CD4-positive, alpha-beta T cell treated with Interleukin-2 at 100 ng/mL for 4 hours (primary cell): ENCODE results near the gene LGALS7.
"Not testable (repeated sequence)": the region's sequence is repeated elsewhere in the genome, so short reads cannot be mapped to it uniquely, and the experiment has no call there.

Experiments
- DNase-seq: peaks from one replicate; pipeline ENCODE4 v3.0.0-alpha.2; 2020; ENCODE audit warnings: low spot score

Gene LGALS7

DNA sequence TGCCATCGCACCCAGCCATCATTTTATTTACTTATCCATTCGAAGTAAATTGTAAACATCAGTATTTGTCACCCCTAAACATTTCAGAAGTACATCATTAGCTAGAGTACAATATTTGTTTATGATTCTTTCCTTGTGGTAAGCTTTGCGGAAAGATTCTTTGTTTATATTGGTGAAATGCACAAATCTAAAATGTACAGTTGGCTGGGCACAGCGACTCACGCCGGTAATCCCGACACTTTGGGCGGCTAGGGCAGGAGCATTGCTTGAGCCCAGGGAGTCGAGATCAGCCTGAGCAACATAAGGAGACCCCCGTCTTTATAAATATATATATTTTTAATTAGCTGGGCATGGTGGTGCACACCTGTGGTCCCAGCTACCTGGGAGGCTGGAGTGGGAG is 25.8 kb upstream of the LGALS7 start:
- DNase-seq: no peak

DNA sequence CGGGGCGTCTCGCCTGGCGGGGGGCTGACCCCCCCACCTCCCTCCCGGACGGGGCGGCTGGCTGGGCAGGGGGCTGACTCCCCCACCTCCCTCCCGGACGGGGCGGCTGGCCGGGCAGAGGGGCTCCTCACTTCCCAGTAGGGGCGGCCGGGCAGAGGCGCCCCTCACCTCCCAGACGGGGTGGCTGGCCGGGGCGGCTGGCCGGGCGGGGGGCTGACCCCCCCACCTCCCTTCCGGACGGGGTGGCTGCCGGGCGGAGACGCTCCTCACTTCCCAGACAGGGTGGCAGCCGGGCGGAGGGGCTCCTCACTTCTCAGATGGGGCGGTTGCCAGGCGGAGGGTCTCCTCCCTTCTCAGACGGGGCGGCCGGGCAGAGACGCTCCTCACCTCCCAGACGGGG is 24.5 kb upstream of the LGALS7 start:
- not testable (repeated sequence) for DNase-seq

DNA sequence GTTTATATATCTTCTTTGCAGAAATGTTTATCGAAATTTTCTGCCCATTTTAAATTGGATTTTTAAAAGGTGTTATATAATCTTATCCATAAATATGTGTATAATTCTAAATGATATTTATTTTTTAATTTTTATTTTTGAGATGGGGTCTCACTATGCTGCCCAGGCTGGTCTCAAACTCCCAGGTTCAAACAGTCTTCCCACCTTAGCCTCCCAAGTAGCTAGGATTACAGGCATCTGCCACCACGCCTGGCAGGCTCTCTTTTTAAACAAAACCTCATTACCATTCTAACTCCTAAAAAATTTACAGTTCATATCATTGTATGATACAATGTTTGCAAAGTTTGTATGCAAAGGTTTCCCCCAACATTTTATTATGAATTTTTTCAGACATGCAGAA is 22.8 kb upstream of the LGALS7 start:
- no peak for DNase-seq

DNA sequence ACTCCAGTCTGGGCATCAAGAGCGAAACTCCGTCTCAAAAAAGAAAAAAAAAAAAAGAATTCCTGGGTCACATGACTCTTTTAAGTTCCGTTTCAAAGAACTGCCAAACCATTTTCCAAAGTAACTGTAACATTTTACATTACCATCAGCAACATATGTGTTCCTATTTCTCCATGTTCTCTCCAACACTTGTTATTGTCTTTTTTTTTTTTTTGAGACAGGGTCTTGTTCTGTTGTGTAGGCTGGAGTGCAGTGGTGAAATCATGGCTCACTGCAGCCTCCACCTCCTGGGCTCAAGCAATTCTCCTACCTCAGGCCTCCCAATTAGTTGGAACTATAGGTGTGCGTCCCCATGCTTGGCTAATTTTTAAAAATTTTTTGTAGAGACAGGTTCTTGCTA is 22.2 kb upstream of the LGALS7 start:
- no peak for DNase-seq

DNA sequence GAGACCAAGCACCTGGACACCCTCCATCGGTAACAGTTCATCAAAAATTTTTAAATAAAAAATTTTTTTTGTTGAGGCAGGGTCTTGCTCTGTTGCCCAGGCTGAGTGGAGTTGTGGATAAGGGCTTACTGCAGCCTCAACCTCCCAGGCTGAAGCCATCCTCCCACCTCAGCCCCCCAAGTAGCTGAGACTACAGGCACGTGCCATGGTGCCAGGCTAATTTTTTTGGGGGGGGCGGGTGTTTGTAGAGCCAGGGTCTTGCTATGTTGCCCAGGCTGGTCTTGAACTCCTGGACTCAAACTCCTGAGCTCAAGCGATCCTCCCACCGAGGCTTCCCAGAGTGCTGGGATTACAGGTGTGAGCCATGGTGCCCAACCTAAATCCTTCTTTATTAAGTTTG is 20.4 kb upstream of the LGALS7 start:
- DNase-seq: no peak

DNA sequence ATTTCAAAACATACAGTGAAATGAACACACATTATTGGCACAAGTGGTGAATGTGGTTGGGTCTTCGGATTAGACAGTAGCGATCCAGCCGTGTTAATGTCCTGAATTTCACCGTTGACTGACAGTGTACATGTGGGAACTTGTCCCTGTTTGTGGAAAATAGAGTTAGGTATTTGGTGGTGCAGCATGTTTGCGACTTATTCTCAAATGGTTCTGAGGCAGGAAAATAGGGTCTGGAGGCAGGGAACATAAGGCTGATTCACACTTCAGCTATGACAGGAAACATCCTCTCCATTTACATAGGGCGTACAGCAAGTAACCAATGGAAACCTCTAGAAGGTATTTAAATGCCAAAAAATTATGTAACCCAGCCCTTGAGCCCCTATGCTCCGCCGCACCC is 19.9 kb upstream of the LGALS7 start:
- no peak for DNase-seq

DNA sequence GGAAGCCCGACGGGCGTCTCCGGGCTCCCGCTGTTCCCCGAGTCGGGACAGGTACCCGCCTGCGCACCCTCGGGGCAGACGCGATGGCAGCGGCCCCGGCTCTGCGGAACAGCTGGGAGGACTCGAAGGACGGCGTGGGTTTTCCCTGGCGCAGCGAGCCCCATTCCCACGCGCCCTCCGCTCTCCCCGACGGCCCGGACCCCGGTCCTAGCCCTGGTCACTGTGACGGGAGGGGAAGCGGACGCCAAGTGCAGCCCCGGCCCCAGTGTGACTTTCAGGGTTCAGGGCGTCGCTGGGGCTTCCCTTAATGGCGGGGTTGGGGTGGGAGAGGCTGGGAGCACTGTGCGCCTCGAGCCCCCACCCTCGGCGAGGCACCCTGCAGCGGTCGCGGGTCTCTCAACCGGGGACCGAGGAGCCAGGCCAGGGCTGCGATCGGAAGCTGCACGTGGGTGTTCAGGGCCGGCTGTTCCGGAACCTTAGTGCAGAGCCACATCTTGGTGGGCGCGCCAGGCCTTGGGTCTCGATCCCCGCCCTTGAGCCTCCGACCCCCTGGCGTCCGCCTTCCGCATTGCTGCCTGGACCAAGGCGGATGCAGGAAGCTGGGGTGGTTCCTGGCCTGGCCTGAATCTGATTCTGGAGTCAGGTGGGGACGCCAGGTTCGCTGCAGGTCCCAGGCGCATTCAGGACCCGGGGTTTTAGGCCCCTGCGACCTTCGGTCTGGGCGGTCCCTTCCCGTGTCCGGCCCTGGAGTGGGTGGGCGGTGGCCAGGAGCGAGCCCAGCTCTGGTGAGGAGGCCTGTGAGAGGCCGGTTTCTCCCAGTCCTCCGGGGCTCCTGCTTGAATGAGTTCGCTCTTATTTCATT is 19.2 kb upstream of the LGALS7 start:
- peak; percentile 23 for DNase-seq

DNA sequence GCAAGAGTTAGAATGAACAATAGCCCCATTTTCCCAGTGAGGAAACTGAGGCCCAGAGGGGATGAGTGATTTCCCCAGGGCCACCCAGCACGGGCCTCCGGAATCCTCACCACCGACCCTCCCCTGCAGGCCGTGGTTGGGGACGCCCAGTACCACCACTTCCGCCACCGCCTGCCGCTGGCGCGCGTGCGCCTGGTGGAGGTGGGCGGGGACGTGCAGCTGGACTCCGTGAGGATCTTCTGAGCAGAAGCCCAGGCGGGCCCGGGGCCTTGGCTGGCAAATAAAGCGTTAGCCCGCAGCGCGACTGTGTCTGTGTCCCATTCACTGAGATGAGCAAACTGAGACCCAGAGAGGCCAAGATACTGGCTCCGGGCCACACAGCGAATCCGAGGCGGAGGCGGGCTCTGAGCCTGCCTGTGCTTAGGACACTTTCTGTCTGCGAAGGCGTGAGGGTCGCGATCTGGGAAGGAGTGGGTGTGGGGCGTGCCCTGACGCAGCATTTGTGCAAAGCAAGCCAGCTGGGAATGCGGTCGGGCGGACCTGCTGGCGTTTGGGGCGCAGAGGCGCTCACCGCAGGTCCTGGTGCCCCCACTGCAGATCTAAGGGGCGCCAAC is 18.2 kb upstream of the LGALS7 start:
- not testable (repeated sequence) for DNase-seq

DNA sequence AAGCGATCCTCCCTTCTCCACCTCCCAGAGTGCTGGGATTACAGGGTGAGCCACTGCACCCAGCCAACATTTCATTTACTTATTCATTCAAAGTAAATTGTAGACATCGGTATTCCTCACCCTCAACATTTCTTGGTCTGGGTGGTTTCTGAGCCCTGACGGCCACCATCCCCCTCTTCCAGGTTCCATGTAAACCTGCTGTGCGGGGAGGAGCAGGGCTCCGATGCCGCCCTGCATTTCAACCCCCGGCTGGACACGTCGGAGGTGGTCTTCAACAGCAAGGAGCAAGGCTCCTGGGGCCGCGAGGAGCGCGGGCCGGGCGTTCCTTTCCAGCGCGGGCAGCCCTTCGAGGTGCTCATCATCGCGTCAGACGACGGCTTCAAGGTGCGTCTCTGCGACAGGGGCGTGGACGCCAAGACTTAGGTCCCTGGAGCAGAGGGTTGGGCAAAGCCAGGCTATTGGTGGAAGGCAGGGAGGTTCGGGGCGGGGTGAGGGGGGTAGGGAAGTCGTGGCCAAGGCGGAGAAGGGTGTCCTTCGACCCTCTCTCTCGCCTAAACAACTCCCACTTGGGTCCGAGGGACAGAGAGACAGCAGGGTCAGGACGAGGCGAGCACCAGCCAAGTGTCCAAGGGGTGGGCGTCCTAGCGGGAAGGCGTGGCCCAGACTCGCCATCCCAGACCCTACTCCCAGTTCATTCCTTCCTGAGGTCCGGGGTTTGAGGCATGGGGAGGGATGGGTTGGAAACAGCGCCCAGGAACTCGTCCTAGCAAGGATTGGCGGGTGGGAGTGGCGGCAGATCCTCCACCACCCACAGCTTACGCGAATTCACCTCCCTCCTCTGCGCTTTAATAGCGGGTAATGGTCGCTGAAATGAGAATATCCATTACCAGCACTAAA is 17.4 kb upstream of the LGALS7 start:
- DNase-seq: not testable (repeated sequence)

DNA sequence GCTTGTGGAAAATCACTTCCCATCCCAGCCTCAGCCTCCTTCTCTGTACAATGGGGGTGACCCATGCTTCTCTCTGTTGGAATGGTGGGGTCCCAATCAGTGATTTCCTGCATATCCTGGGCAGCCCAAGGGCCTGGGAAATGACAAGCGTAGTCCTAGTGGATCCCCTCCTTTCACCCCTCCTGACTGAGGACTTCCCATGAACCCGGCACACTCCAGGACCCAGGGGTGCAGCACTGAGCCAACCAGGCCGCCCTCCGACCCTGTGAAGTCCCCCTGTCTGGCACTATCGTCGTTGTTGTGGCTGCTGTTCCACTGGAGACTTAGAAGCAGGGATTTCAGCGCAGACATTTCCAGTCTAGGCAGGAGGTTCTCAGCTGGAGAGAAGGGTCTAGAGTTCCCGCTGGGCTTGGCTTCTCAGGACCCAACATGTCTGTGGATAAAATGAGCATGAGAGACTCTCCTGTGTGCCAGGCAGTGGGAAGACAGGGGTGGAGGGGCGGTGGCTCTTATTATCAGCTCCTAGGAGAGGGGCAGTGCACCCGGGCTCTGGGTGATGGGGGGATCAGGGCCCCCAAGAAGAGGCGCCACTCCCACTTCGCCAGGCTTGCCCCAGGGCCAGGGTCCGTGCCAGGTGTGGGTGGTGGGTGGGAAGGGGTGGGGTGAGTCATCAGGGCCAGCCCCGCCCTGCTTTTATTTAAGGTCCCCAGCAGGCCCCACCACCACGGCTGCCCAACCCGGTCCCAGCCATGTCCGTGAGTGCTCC is 15.3 kb upstream of the LGALS7 start, which contains the start of gene LGALS7B:
LGALS7B (plus strand) TSS at position 723 of the 766 bp plus-strand sequence; CDS start at position 750, 27 bp downstream.
- no peak for DNase-seq

DNA sequence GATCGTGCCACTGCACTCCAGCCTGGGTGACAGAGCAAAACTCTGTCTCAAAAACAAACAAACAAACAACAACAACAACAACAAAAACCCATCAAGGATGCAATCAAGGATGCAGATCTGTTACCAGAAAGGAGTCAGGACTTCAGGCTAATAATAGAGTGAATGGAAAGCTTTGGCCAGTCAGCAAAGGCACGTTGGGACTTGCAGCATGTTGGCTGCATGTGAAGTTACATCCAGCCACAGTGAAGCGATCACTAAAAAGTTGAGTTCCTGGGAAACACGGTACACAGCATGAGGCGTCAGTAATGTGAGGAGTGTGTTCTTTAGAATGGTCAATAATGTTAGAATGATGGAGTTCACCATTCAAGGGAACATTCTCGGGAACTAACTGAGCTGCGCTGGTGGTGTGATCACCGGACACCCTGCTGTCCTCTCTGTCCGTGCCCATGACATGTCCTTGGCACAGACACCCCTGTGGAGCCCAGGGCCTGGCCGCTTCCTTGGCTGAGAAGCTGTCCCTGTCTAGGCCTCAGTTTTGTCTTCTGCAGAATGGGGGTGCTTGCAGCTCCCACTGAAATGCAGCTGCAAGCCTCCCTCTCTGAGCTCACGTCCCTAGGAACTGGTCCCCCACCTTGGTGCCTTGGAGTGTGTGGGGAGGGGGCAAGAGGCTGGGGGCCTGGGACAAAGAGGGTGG is 13.4 kb upstream of the LGALS7 start:
- no peak for DNase-seq

DNA sequence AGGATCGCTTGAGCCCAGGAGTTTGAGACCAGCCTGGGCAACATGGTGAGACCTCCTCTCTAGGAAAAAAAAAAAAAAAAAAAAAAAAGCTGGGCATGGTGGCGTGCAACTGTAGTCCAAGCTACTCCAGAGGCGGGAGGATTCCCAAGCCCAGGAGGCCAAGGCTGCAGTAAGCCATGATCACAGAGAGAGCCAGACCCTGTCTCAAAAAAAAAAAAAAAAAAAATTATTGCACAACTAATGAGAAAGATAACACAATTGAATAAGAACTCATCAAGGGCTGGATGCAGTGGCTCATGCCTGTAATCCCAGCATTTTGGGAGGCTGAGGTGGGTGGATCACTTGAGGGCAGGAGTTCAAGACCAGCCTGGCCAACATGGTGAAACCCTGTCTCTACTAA is 12.7 kb upstream of the LGALS7 start:
- DNase-seq: not testable (repeated sequence)

DNA sequence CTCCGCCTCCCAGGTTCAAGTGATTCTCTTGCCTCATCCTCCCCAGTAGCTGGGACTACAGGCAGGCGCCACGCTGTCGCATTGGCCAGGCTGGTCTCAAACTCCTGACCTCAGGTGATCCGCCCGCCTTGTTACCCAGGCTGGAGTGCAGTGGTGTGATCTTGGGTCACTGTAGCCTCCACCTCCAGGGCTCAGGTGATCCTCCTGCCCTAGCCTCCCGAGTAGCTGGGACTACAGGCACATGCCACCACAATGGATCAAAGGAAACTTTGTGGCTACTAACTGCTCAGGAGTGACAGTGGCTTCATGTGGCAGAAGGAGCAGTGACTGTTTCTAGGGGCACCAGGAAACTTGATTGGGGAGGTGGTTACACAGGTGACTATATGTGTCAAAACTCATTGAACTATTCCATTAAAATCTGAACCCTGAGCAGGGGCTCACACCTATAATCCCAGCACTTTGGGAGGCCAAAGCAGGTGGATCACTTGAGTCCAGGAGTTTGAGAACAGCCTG is 11.9 kb upstream of the LGALS7 start:
- no peak for DNase-seq

DNA sequence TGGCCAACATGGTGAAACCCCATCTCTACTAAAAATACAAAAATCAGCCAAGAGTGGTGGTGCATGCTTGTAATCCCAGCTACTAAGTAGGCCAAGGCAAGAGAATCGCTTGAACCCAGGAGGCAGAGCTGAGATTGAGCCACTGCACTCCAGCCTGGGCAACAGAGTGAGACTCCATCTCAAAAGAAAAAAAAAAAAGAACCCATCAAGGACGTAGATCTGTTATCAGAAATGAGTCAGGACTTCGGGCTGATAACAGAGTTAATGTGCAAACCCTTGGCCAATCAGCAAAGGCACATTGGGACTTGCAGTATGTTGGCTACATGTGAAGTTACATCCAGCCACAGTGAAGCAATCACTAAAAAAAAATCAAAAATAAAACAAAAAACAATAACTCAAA is 10.9 kb upstream of the LGALS7 start:
- DNase-seq: no peak

DNA sequence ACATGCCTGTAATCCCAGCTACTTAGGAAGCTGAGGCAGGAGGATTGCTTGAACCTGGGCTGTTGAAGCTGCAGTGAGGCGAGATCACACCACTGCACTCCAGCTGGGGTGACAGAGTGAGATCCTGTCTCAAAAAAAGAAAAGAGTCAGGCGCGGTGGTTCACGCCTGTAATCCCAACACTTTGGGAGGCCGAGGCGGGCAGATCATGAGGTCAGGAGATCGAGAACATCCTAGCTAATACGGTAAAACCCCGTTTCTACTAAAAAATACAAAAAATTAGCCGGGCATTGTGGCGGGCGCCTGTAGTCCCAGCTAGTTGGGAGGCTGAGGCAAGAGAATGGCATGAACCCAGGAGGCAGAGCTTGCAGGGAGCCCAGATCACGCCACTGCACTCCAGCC is 8.9 kb upstream of the LGALS7 start:
- DNase-seq: not testable (repeated sequence)

DNA sequence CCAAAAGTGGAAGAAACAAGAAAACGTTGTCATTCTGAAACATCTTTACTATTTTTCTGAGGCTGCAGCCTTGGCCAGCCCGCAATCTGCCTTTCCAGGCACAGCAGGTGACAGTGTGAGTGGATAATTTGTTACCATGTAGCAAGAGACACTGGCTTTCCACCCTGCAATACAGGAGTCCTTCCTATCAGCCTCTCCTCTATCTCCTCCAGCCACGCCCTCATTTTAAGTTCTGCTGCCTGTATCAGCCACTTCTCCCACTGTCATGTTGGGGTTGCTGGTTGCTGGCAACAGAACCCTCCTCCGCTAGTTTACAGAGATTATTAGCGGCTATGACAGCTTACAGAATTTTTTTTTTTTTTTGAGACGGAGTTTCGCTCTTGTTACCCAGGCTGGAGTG is 7.7 kb upstream of the LGALS7 start:
- DNase-seq: no peak

DNA sequence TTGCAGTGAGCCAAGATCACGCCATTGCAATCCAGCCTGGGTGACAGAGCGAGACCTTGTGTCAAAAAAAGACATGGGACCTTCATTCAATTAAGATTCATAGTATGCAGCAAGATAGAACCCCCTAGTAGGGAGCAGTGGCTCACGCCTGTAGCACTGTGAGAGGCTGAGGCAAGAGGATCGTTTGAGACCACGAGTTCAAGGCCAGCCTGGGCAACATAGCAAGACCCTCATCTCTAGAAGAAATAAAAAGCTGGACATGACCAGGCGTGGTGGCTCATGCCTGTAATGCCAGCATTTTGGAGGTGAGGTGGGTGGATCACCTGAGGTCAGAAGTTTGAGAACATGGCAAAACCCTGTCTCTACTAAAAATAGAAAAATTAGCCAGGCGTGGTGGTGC is 7.1 kb upstream of the LGALS7 start:
- DNase-seq: no peak

DNA sequence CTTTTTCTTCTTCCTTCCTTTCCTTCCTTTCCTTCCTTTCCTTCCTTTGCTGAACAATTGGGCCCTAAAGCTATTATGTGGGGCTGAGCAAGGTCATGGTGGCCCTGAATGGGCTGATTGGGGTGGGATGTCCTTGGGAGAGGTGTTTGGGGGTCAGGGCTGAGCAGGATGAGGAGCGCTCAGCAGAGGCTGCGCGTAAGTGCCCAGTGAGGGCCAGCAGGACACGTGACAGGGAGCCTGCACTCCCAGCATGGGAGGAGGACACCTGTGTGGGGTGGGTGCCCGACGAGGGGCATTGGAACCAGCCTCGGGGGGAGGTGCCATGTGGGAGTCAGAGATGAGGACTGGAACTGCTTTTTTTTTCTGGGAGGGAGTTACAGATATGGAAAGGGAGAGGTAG is 5.4 kb upstream of the LGALS7 start:
- DNase-seq: no peak

DNA sequence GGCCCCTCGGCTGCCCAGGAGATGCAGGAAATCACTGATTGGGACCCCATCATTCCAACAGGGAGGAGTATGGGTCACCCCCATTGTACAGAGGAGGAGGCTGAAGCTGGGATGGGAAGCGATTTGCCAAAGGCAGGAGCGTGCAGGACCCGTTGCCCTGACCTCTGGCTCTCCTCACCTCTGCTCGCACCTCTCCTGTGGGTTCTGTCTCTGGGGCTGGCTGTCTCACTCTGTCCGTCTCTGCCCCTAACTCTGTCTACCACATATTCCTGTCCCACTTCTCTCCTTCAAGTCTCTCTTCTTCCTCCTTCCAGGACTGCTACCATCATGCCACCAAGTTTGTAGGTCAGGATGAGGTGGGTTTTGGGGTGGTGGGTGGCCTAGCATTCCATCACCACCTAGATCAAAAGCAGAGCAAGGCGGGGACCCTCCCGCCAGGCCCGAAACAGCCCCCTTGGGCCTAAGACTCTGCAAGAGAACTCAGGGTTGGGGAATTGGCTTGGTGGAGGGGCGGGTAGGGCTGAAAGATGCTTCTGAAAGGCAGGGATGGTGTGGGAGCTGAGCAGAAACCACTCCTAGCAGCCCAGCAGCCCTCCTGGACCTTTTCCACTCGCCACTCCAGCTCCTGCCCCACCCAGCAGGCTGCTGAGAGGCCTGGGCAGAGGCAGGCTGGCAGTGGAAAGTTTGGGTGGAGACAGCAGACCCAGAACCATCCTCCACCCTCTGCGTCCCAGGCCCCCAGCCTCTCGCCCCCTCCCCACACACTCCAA is 1.0 kb upstream of the LGALS7 start:
- DNase-seq: no peak

DNA sequence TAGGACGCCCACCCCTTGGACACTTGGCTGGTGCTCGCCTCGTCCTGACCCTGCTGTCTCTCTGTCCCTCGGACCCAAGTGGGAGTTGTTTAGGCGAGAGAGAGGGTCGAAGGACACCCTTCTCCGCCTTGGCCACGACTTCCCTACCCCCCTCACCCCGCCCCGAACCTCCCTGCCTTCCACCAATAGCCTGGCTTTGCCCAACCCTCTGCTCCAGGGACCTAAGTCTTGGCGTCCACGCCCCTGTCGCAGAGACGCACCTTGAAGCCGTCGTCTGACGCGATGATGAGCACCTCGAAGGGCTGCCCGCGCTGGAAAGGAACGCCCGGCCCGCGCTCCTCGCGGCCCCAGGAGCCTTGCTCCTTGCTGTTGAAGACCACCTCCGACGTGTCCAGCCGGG is 1.7 kb downstream of the LGALS7 start:
- DNase-seq: not testable (repeated sequence)
